ENCODE measurements around the gene MOB3B.
"Not testable (repeated sequence)": the region's sequence is repeated elsewhere in the genome, so short reads cannot be mapped to it uniquely, and the experiment has no call there.

Gene MOB3B

GRCh38 chr9:27457445-27457844, 72.2 kb downstream of the MOB3B start:
- no peak overlapping the region for H3K4me3 ChIP-seq (ENCODE audit: low read depth, low read length)
- TF ChIP-seq CTCF (IDR thresholded peaks at IDR 0.05; ENCODE audit: insufficient read depth, low read depth, low read length, missing control alignments) = no peak
- DNase-seq (ENCODE audit: low read depth) = no peak

GRCh38 chr9:27453860-27454553, 75.6 kb downstream of the MOB3B start:
- H3K4me3 ChIP-seq (ENCODE audit: low read depth, low read length) = no peak overlapping the region
- TF ChIP-seq CTCF (IDR thresholded peaks at IDR 0.05; ENCODE audit: insufficient read depth, low read depth, low read length, missing control alignments) = no peak
- no peak for DNase-seq (ENCODE audit: low read depth)

- no peak overlapping the region for H3K4me3 ChIP-seq (ENCODE audit: low read depth, low read length)
- no peak for DNase-seq (ENCODE audit: low read depth)
These were observed 78.3 kb downstream of the MOB3B start for GRCh38 chr9:27451207-27451797.

GRCh38 chr9:27450752-27451151, 78.9 kb downstream of the MOB3B start:
- DNase-seq (ENCODE audit: low read depth) = no peak
- TF ChIP-seq CTCF (IDR thresholded peaks at IDR 0.05; ENCODE audit: insufficient read depth, low read depth, low read length, missing control alignments) = no peak
- no peak overlapping the region for H3K4me3 ChIP-seq (ENCODE audit: low read depth, low read length)

More at GRCh38 chr9:27451207-27451797, 78.3 kb downstream of the MOB3B start:
- no peak for TF ChIP-seq CTCF (IDR thresholded peaks at IDR 0.05; ENCODE audit: insufficient read depth, low read depth, low read length, missing control alignments)

- not testable (repeated sequence) for DNase-seq (ENCODE audit: low read depth); H3K4me3 ChIP-seq (ENCODE audit: low read depth, low read length)
These were observed 81.3 kb downstream of the MOB3B start for GRCh38 chr9:27448356-27448755.

- no peak for DNase-seq (ENCODE audit: low read depth)
- TF ChIP-seq CTCF (IDR thresholded peaks at IDR 0.05; ENCODE audit: insufficient read depth, low read depth, low read length, missing control alignments) = no peak
- no peak overlapping the region for H3K4me3 ChIP-seq (ENCODE audit: low read depth, low read length)
These were observed 82.5 kb downstream of the MOB3B start for GRCh38 chr9:27447031-27447683.

GRCh38 chr9:27445688-27446087, 83.9 kb downstream of the MOB3B start:
- no peak for TF ChIP-seq CTCF (IDR thresholded peaks at IDR 0.05; ENCODE audit: insufficient read depth, low read depth, low read length, missing control alignments)
- DNase-seq (ENCODE audit: low read depth) = no peak

More at GRCh38 chr9:27445688-27446087, 83.9 kb downstream of the MOB3B start:
- H3K4me3 ChIP-seq (ENCODE audit: low read depth, low read length) = no peak overlapping the region
